HepG2 (cell line): ENCODE measurements around the gene PATZ1. TPM values are rescaled to one million over a fixed set of nuclear protein-coding genes. Genes with fewer than 3 reads are reported as not detected.

Experiments used
- DR1 ChIP-seq: sonication (generic); formaldehyde crosslinking; IDR thresholded peaks from 2 replicates; pipeline ENCODE4 v1.8.0; 2021; ENCODE audit warnings: mild to moderate bottlenecking, missing genetic modification reagents, inconsistent platforms
- JUNB ChIP-seq: sonication (generic); formaldehyde crosslinking; IDR thresholded peaks from 2 replicates; pipeline ENCODE4 v1.8.0; 2022; ENCODE audit warnings: missing genetic modification reagents, mild to moderate bottlenecking, borderline replicate concordance
- MBD4 ChIP-seq: IDR thresholded peaks from 2 replicates; pipeline ENCODE4 v1.6.1; 2012; ENCODE audit warnings: low read length, inconsistent platforms, borderline replicate concordance
- PCBP2 ChIP-seq: fragments of 200-400 bp; formaldehyde crosslinking; optimal IDR thresholded peaks from 2 replicates; pipeline ENCODE3; 2018; ENCODE audit warnings: low read length, low read depth; ENCODE audit not compliant: poor library complexity, severe bottlenecking
- PLRG1 ChIP-seq: fragments of 450-650 bp; conservative IDR thresholded peaks from 2 replicates; pipeline ENCODE4 v1.6.1; 2016
- RARG ChIP-seq: sonication (generic); formaldehyde crosslinking; IDR thresholded peaks from 2 replicates; pipeline ENCODE4 v1.4.0; 2020; ENCODE audit warnings: low read depth, mild to moderate bottlenecking, missing genetic modification reagents
- SMAD3 ChIP-seq: sonication (generic); formaldehyde crosslinking; IDR thresholded peaks from 2 replicates; pipeline ENCODE4 v1.4.0; 2020; ENCODE audit warnings: missing genetic modification reagents
- SP2 ChIP-seq: sonication (generic); formaldehyde crosslinking; IDR thresholded peaks from 2 replicates; pipeline ENCODE4 v1.5.1; 2020; ENCODE audit warnings: mild to moderate bottlenecking, missing genetic modification reagents
- TSC22D2 ChIP-seq: sonication (generic); formaldehyde crosslinking; IDR thresholded peaks from 2 replicates; pipeline ENCODE4 v1.5.1; 2020; ENCODE audit warnings: missing genetic modification reagents, mild to moderate bottlenecking, borderline replicate concordance
- ZBTB8A ChIP-seq: sonication (generic); formaldehyde crosslinking; IDR thresholded peaks from 2 replicates; pipeline ENCODE4 v1.4.0; 2020; ENCODE audit warnings: mild to moderate bottlenecking, low read depth, missing genetic modification reagents, borderline replicate concordance
- ZNF501 ChIP-seq: sonication (generic); formaldehyde crosslinking; IDR thresholded peaks from 2 replicates; pipeline ENCODE4 v1.5.1; 2020; ENCODE audit warnings: mild to moderate bottlenecking, moderate library complexity, missing genetic modification reagents
- ZNF510 ChIP-seq: sonication (generic); formaldehyde crosslinking; IDR thresholded peaks from 2 replicates; pipeline ENCODE4 v1.4.0; 2020; ENCODE audit warnings: low read depth, mild to moderate bottlenecking, missing genetic modification reagents
- ZNF737 ChIP-seq: sonication (generic); formaldehyde crosslinking; IDR thresholded peaks from 2 replicates; pipeline ENCODE4 v1.5.0; 2020; ENCODE audit warnings: missing genetic modification reagents, mild to moderate bottlenecking, borderline replicate concordance
- polyA plus RNA-seq, 8 experiments: library from polyadenylated mRNA; depleted of rRNA in 3 of 8; stranded (reverse) in 7 of 8; unstranded in 1 of 8; fragments of >200 nt; fragmentation: Illumina TruSeq in 4 of 8; extraction: Trizol in 4 of 8; gene quantifications; 2 replicates each; pipeline versions ENCODE4 v1.2.1 to v1.2.3, GENCODE V29; 2011 to 2016; ENCODE audit warnings: low read depth in 4 of 8, missing spikeins in 1 of 8, mixed read lengths in 1 of 8; ENCODE audit not compliant: insufficient read depth in 1 of 8
- total RNA-seq, 5 experiments: library from RNA; depleted of rRNA; stranded (reverse); fragments of >200 nt; fragmentation: Illumina TruSeq; extraction: Trizol; gene quantifications; 2 replicates each; pipeline ENCODE4 v1.2.3, GENCODE V29; 2016; ENCODE audit warnings: low read depth in 1 of 5
- TF ChIP-seq, protein P1 (sequence below): sonication (generic); formaldehyde crosslinking; IDR thresholded peaks from 2 replicates; pipeline ENCODE4 v1.4.0; 2020; ENCODE audit warnings: missing genetic modification reagents
- TF ChIP-seq, protein P2 (sequence below): sonication (generic); formaldehyde crosslinking; IDR thresholded peaks from 2 replicates; pipeline ENCODE4 v1.5.0; 2020; ENCODE audit warnings: mild to moderate bottlenecking, low read depth, missing genetic modification reagents, borderline replicate concordance
- TF ChIP-seq, protein P3 (sequence below): sonication (generic); formaldehyde crosslinking; IDR thresholded peaks from 2 replicates; pipeline ENCODE4 v1.4.0; 2020; ENCODE audit warnings: mild to moderate bottlenecking, missing genetic modification reagents
- TF ChIP-seq, protein P4 (sequence below): sonication (generic); formaldehyde crosslinking; IDR thresholded peaks from 2 replicates; pipeline ENCODE4 v1.4.0; 2020; ENCODE audit warnings: mild to moderate bottlenecking, missing genetic modification reagents
- TF ChIP-seq, protein P5 (sequence below): sonication (generic); formaldehyde crosslinking; conservative IDR thresholded peaks from 2 replicates; pipeline ENCODE4 v1.8.0; 2022; ENCODE audit warnings: low read depth, missing genetic modification reagents
- TF ChIP-seq, protein P6 (sequence below): sonication (generic); formaldehyde crosslinking; IDR thresholded peaks from 2 replicates; pipeline ENCODE4 v1.4.0; 2020; ENCODE audit warnings: missing genetic modification reagents

The PATZ1 gene
- total and polyA plus RNA-seq, 2 of the 13 experiments (the other 11 are each of a cell fraction or from before 2014, with no cell fraction given), result 24.9 to 30.5 TPM

DNA sequence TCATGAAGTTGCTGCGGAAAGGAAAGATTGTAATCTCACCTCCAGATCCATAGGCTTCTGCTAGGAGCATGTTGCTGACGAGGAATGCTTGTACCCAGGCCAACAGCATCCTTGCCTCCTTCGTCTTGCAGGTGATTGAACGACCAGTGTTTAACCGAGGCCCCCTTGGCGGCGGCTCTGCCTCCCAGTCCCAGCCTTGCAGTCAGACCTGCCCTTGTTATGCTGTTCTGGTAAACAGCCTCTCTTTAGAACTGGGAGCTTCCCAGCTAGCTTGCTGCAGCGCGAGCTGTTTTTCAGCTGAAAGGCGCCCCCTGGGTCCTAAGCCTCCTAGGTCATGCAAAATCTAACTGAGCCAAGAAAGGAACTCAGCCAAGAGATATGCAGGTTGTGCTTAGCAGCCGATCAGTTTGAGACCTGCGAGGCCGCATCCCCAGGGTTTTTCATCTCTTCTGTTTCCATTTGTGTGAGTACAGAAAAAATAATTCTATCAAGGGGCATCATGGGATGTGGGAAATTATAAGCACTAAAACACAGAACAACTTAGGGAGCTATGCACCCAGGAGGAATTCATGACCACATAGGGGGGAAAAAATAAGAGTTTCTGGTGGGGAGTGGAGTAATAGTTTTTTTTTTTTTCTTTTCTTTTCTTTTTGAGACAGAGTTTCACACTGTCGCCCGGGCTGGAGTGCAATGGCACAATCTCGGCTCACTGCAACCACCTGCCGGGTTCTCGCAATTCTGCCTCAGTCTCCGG lies 53.7 kb downstream of the PATZ1 start, which contains the start of gene PIK3IP1 (continued):
- TF ChIP-seq ZNF501 (no peak), DR1 (CRISPR knock-in tag) (no peak), PLRG1 (no peak), ZNF510 (CRISPR knock-in tag) (no peak), JUNB (CRISPR knock-in tag) (no peak), SMAD3 (CRISPR knock-in tag) (peak; percentile 76; the same call in 1 of the 2 replicates), ZNF737 (CRISPR knock-in tag) (no peak), SP2 (no peak), ZBTB8A (CRISPR knock-in tag) (no peak), RARG (CRISPR knock-in tag) (no peak), TSC22D2 (CRISPR knock-in tag) (no peak), MBD4 (no peak), PCBP2 (no peak)
- TF ChIP-seq, protein P1, sequence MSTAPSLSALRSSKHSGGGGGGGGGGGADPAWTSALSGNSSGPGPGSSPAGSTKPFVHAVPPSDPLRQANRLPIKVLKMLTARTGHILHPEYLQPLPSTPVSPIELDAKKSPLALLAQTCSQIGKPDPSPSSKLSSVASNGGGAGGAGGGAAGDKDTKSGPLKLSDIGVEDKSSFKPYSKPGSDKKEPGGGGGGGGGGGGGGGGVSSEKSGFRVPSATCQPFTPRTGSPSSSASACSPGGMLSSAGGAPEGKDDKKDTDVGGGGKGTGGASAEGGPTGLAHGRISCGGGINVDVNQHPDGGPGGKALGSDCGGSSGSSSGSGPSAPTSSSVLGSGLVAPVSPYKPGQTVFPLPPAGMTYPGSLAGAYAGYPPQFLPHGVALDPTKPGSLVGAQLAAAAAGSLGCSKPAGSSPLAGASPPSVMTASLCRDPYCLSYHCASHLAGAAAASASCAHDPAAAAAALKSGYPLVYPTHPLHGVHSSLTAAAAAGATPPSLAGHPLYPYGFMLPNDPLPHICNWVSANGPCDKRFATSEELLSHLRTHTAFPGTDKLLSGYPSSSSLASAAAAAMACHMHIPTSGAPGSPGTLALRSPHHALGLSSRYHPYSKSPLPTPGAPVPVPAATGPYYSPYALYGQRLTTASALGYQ, result peak; percentile 35; the same call in 1 of the 2 replicates
- TF ChIP-seq, protein P2, sequence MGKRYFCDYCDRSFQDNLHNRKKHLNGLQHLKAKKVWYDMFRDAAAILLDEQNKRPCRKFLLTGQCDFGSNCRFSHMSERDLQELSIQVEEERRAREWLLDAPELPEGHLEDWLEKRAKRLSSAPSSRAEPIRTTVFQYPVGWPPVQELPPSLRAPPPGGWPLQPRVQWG (CRISPR knock-in tag), result no peak
- TF ChIP-seq, protein P3, sequence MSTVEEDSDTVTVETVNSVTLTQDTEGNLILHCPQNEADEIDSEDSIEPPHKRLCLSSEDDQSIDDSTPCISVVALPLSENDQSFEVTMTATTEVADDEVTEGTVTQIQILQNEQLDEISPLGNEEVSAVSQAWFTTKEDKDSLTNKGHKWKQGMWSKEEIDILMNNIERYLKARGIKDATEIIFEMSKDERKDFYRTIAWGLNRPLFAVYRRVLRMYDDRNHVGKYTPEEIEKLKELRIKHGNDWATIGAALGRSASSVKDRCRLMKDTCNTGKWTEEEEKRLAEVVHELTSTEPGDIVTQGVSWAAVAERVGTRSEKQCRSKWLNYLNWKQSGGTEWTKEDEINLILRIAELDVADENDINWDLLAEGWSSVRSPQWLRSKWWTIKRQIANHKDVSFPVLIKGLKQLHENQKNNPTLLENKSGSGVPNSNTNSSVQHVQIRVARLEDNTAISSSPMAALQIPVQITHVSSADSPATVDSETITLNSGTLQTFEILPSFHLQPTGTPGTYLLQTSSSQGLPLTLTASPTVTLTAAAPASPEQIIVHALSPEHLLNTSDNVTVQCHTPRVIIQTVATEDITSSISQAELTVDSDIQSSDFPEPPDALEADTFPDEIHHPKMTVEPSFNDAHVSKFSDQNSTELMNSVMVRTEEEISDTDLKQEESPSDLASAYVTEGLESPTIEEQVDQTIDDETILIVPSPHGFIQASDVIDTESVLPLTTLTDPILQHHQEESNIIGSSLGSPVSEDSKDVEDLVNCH (CRISPR knock-in tag), result no peak
- TF ChIP-seq, protein P4, sequence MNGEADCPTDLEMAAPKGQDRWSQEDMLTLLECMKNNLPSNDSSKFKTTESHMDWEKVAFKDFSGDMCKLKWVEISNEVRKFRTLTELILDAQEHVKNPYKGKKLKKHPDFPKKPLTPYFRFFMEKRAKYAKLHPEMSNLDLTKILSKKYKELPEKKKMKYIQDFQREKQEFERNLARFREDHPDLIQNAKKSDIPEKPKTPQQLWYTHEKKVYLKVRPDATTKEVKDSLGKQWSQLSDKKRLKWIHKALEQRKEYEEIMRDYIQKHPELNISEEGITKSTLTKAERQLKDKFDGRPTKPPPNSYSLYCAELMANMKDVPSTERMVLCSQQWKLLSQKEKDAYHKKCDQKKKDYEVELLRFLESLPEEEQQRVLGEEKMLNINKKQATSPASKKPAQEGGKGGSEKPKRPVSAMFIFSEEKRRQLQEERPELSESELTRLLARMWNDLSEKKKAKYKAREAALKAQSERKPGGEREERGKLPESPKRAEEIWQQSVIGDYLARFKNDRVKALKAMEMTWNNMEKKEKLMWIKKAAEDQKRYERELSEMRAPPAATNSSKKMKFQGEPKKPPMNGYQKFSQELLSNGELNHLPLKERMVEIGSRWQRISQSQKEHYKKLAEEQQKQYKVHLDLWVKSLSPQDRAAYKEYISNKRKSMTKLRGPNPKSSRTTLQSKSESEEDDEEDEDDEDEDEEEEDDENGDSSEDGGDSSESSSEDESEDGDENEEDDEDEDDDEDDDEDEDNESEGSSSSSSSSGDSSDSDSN (CRISPR knock-in tag), result no peak; the same call in 1 of the 2 replicates
- TF ChIP-seq, protein P5, sequence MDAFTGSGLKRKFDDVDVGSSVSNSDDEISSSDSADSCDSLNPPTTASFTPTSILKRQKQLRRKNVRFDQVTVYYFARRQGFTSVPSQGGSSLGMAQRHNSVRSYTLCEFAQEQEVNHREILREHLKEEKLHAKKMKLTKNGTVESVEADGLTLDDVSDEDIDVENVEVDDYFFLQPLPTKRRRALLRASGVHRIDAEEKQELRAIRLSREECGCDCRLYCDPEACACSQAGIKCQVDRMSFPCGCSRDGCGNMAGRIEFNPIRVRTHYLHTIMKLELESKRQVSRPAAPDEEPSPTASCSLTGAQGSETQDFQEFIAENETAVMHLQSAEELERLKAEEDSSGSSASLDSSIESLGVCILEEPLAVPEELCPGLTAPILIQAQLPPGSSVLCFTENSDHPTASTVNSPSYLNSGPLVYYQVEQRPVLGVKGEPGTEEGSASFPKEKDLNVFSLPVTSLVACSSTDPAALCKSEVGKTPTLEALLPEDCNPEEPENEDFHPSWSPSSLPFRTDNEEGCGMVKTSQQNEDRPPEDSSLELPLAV (CRISPR knock-in tag), result no peak
- TF ChIP-seq, protein P6, sequence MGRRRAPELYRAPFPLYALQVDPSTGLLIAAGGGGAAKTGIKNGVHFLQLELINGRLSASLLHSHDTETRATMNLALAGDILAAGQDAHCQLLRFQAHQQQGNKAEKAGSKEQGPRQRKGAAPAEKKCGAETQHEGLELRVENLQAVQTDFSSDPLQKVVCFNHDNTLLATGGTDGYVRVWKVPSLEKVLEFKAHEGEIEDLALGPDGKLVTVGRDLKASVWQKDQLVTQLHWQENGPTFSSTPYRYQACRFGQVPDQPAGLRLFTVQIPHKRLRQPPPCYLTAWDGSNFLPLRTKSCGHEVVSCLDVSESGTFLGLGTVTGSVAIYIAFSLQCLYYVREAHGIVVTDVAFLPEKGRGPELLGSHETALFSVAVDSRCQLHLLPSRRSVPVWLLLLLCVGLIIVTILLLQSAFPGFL (CRISPR knock-in tag), result no peak
